ENCODE data around the gene AK5.

The AK5 gene

DNA sequence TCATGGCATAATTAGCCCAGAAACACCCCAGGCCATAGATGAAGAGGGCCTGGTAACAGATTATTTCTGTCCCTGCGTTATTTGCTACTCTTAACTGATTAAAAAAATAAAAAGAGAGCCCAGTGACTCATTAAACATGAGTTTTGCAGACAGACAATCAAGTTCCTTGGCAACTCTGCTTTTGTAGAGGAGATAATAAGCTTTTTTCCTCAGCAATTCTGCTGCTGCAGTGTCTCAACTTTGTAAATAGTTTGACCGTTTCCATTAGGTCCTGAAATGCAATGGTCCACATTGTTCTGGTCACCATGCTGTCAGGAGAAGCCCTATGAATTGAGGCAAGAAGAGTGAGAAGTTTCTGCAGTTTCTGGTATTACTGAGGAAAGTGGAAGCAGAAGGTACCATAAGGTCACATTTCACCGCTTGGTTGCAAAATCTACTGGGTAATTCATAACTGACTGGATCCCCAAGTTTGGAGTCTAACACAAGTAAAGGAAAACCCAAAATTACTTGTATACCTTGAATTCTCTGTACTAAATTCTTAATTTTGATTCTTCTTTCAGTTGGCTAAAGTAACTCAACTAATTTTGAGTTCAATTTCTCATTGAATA is 261.1 kb downstream of the AK5 start:
- no peak for DNase-seq (ENCODE audit: low read depth)

GRCh38 chr1:77543822-77544448 is 262.1 kb downstream of the AK5 start:
- no peak for DNase-seq (ENCODE audit: low read depth)

DNA sequence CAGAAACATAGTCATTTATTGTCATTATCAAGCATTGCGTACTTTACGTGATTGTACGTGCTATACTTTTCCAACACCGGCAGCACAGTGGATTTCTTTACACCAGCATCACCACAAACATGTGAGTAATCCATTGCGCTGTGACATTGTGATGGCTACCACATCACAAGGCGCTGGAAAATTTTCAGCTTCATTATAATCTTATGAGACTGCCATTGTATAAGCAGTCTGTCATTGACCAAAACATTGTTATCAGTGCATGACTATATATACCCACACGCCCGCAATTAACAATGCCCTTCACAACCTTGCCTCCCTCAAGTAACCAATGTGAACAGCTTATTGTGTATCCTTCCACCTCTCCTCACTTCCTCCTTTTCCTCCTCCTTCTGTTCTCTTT is 263.0 kb downstream of the AK5 start:
- no peak for DNase-seq (ENCODE audit: low read depth)

DNA sequence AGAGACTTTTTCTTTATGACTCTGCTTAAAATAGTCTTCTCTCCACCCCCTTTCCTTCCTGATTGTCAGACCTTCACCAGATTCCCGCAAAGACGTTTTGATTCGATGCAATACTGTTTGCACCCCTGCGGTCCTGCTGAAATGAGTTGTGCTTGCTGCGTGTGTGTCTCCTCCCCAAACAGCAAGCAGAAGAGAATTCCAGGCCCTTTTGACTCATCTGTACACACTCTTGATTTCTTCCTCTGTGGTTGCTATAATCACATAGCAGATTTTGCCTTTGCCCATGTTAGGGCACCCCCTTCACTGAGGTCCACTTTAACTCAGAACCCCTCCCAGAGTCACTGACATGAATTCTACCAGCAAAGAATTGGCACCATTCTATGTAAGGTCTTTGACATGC is 264.2 kb downstream of the AK5 start:
- no peak for DNase-seq (ENCODE audit: low read depth)

DNA sequence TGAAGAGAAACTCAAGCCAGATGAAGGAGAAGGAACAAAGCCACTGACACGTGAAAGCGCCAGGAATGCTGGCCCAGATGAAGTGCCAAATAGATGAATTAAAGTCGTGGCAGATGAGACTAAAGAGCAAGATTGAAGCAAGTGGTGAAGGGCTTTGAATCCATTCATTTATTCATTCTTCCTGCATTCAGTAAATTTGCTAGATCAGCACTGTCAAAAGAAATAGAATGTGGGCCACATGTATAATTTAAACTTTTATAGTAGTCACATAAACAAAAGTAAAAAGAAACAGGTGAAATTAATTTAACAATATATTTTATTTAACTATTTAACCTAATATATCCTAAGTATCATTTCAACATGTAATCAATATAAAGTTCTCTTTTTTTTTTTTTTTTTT is 265.1 kb downstream of the AK5 start:
- DNase-seq (ENCODE audit: low read depth), result no peak

GRCh38 chr1:77548285-77548684 is 266.5 kb downstream of the AK5 start:
- no peak for DNase-seq (ENCODE audit: low read depth)

DNA sequence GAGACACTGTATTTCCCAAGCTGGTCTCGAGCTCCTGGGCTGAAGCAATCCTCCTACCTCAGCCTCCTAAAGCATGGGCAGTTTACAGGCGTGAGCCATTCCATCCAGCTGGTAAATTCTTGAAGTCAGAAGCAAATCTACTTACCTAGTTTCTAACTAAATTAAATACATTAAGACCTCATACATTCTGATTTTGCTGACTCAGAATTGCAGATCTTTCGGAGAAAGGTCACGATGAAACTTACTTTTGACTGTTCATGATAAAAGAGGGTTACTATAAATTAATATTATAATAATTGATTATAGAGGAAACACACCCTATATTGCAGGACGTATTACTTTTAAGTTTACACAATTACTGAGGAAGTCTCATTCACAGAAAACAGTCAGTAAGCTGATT is 268.3 kb downstream of the AK5 start:
- no peak for DNase-seq (ENCODE audit: low read depth)

GRCh38 chr1:77552626-77553025 is 270.8 kb downstream of the AK5 start:
- DNase-seq (ENCODE audit: low read depth), result no peak

DNA sequence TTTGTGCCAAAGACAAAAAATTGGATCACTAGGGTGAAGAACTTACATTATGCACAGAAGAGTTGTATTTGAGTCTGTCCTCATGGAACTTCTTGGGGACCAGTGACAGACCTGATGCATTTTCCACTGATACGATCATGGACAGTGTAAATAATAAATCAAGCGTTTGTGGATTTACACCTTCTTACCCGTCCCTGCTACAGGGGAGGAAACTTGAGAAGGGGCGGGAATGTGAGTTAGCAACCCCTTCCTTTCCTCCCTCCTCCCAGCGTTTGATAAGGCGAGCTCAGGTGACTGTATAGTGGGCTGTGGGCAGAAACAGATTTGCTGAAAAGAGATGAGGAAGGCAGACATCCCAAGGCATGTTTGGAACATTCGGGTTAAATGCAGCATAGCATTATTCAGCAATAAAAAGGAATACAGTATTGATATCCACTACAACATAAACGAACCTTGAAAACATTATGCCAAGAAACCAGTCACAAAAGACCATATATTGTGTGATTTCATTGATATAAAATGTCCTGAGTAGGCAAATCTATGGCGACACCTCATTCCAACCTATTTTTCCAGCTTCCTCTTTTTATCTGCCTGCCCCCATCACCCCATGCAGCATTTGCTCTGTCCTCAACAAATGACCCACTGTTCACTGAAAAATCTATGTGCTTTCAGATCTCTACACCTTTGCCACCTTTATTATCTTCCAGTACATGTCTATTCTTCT is 271.9 kb downstream of the AK5 start:
- no peak for DNase-seq (ENCODE audit: low read depth)

- DNase-seq (ENCODE audit: low read depth), result no peak
These were observed 274.2 kb downstream of the AK5 start for GRCh38 chr1:77556045-77556444.

DNA sequence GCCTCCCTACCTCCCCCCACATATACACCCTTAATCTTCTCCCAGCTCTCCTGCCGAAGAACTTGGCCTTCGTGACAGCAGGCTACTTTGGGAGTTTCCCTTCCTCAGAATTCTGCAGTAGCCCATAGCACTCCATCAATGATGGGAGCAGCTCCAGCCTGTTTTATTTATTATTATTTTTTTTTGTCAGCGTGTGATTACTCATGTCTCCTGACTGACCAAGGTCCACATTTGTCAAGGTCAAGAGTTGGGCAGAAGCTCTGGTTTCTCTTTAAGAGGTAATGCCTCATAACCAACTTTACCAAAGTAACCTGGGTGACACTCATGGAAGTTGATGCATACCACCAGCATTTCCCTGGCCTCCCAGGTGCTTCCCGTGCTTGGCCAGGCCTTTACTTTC is 275.2 kb downstream of the AK5 start:
- no peak for DNase-seq (ENCODE audit: low read depth)

DNA sequence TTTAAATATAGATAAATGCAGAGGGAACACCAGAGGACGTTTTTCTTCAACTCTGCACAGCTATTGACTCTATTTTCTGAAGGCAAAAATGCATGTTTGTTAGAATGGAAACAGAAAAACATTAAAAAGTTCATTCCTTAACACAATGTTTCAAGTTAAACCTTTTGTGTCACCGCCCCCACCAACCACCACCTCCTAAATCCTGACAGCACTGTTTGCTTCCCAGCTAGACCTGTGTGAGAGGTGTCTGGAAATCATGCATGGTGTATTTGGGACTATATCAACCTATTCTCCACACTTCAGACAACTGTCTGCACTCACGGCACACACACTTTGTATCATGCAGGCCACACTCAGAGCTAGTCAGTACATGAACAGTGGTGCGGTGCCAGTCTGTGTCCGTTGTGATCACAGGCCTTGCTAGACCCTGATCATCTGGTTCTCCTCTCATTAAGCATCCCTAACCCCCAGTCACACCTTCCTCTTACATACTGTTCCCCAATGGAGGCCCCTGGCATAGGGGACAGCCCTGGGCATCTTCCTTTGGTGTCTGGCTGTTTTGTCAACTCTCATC is 276.9 kb downstream of the AK5 start:
- DNase-seq (ENCODE audit: low read depth), result no peak

GRCh38 chr1:77560741-77561140 is 278.9 kb downstream of the AK5 start:
- no peak for DNase-seq (ENCODE audit: low read depth)

DNA sequence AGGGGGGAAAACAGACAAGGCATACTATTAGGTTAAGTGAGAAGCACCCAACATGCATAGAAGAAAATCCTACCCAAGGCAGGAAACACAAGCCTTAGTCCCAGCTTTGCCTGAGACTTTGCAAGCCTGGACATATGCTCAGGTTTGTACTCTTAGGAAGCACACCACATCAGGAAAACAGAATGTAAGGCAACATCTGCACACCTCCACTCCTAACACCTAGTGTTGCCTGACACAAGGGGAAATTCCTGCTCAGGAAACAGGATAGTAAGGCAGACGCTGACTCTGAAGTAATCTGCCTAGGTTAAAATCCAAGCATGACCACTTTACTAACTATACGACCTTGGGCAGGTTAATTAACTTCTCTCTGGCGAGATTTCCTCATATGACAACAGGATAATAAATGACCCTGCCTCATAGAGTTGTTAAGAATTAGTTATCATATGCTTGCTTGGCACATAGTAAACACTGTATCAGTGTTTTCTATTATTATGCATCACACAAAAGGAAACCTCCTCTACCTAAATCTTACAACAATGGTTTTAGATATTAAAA is 280.9 kb downstream of the AK5 start:
- no peak for DNase-seq (ENCODE audit: low read depth)

GRCh38 chr1:77565321-77565720 is 283.5 kb downstream of the AK5 start:
- DNase-seq (ENCODE audit: low read depth), result no peak

DNA sequence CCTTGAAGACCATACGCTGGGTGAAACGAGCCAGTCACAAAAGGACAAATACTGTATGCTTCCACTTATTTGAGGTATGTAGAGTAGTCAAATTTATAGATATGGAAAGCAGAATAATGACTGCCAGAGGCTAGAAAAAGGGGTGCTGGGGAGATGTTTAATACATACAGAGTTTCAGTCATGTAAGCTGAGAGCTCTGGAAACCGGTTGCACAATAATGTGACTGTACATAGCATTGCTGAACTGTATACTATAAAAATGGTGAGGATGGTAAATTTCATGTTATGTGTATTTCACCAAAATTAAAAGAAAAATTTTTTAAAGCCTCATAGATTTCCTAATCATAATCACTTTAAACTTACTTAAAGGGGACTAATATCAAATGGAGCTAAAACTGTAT is 289.8 kb downstream of the AK5 start:
- no peak for DNase-seq (ENCODE audit: low read depth)

DNA sequence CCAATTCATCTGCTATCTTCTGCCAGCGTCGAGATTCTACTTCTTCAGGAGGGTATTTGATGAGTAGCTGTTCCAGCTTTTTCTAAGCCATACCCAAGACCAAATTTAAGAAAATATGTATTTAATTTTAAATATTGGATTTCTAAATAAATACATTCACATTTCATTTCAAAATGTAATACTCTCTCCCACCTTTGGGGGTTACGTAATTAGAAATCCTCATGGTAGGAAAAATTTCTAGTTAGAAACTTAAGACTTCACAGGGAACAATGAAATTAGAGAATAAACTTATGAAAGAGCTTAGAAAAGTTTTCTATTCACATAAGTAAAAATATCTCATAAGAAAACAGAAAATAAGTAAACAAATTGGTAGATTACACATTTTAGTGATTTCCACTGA is 297.7 kb downstream of the AK5 start:
- no peak for DNase-seq (ENCODE audit: low read depth)

- no peak for DNase-seq (ENCODE audit: low read depth)
These were observed 301.1 kb downstream of the AK5 start for GRCh38 chr1:77582905-77583304.

GRCh38 chr1:77583483-77583882 is 301.7 kb downstream of the AK5 start:
- no peak for DNase-seq (ENCODE audit: low read depth)

- no peak for DNase-seq (ENCODE audit: low read depth)
These were observed 303.1 kb downstream of the AK5 start for GRCh38 chr1:77584884-77585283.

- no peak for DNase-seq (ENCODE audit: low read depth)
These were observed 303.9 kb downstream of the AK5 start for GRCh38 chr1:77585610-77586314.

DNA sequence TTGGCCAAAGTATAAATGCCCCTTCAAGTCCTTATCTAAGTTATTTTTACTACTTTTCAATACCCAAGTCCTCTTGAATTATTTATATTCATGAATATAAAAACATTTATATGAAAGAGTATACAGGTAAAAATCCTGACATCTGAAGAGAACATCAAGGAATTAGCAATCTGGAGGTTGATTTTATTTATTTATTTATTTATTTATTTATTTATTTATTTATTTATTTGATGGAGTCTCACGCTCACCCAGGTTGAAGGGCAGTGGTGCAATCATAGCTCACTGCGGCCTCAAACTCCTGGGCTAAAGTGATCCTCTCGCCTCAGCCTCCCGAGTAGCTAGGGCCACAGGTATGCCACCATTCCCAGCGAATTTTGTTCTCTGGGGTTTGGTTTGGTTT is 307.4 kb downstream of the AK5 start:
- no peak for DNase-seq (ENCODE audit: low read depth)

Measured in stimulated activated CD8-positive, alpha-beta memory T cell treated with anti-CD3 and anti-CD28 coated beads, Interleukin-12 subunit alpha, Interleukin-12 subunit beta, amount 100 ng/mL, for 1 hour (primary cell).